ENCODE data around the gene FRMD4A.

The FRMD4A gene

GRCh38 chr10:13765641-13766341 is 564.9 kb downstream of the FRMD4A start:
- no peaks in the 10 kb centered on the region for H3K9me3 Mint-ChIP-seq
- no peaks in the 10 kb centered on the region for H3K36me3 Mint-ChIP-seq (ENCODE audit: insufficient read depth)
- H3K27ac Mint-ChIP-seq, result no peak overlapping the region
- DNase-seq (no peak), ATAC-seq (replicated peaks) (no peak)
- peaks cover 33 to 50% of the 10 kb centered on the region in 2 donors for H3K27me3 Mint-ChIP-seq
- no peak overlapping the region for H3K4me3 Mint-ChIP-seq
- no peaks in the 10 kb centered on the region for H3K4me1 Mint-ChIP-seq (ENCODE audit: low read depth in 2 of 2)

GRCh38 chr10:13761490-13762091 is 569.1 kb downstream of the FRMD4A start:
- H3K4me1 Mint-ChIP-seq (ENCODE audit: low read depth in 2 of 2), result no peaks in the 10 kb centered on the region
- no peak overlapping the region for H3K27ac Mint-ChIP-seq
- H3K9me3 Mint-ChIP-seq, result no peaks in the 10 kb centered on the region
- H3K4me3 Mint-ChIP-seq, result no peak overlapping the region
- no peaks in the 10 kb centered on the region for H3K36me3 Mint-ChIP-seq (ENCODE audit: insufficient read depth)
- DNase-seq (no peak), ATAC-seq (replicated peaks) (no peak)
- H3K27me3 Mint-ChIP-seq, result peaks cover 10 to 32% of the 10 kb centered on the region in 2 donors

- H3K9me3 Mint-ChIP-seq, result no peaks in the 10 kb centered on the region
- H3K36me3 Mint-ChIP-seq (ENCODE audit: insufficient read depth), result no peaks in the 10 kb centered on the region
- H3K27ac Mint-ChIP-seq, result no peak overlapping the region
- no peaks in the 10 kb centered on the region for H3K4me1 Mint-ChIP-seq (ENCODE audit: low read depth in 2 of 2)
- H3K4me3 Mint-ChIP-seq, result no peak overlapping the region
- no peak for DNase-seq
- H3K27me3 Mint-ChIP-seq, result peaks cover 12 to 30% of the 10 kb centered on the region in 2 donors
- ATAC-seq (replicated peaks), result no peak
Measured at GRCh38 chr10:13759168-13759567, 571.6 kb downstream of the FRMD4A start.

GRCh38 chr10:13758756-13759155 is 572.0 kb downstream of the FRMD4A start:
- ATAC-seq (replicated peaks) (no peak), DNase-seq (no peak)
- Mint-ChIP-seq H3K27ac (no peak overlapping the region), H3K27me3 (peaks cover 12 to 30% of the 10 kb centered on the region in 2 donors), H3K36me3 (ENCODE audit: insufficient read depth) (no peaks in the 10 kb centered on the region), H3K4me3 (no peak overlapping the region), H3K9me3 (no peaks in the 10 kb centered on the region), H3K4me1 (ENCODE audit: low read depth in 2 of 2) (no peaks in the 10 kb centered on the region)

- DNase-seq (no peak), ATAC-seq (replicated peaks) (no peak)
- no peaks in the 10 kb centered on the region for H3K9me3 Mint-ChIP-seq
- no peak overlapping the region for H3K4me3 Mint-ChIP-seq
- H3K27ac Mint-ChIP-seq, result no peak overlapping the region
- no peaks in the 10 kb centered on the region for H3K36me3 Mint-ChIP-seq (ENCODE audit: insufficient read depth)
- no peaks in the 10 kb centered on the region for H3K4me1 Mint-ChIP-seq (ENCODE audit: low read depth in 2 of 2)
- peaks cover 12 to 30% of the 10 kb centered on the region in 2 donors for H3K27me3 Mint-ChIP-seq
Measured at GRCh38 chr10:13758312-13758711, 572.4 kb downstream of the FRMD4A start.

GRCh38 chr10:13754277-13754676 is 576.4 kb downstream of the FRMD4A start:
- no peak overlapping the region for H3K4me3 Mint-ChIP-seq
- H3K9me3 Mint-ChIP-seq, result no peaks in the 10 kb centered on the region
- no peak overlapping the region for H3K27ac Mint-ChIP-seq
- no peaks in the 10 kb centered on the region for H3K36me3 Mint-ChIP-seq (ENCODE audit: insufficient read depth)
- peaks cover 12 to 33% of the 10 kb centered on the region in 2 donors for H3K27me3 Mint-ChIP-seq
- ATAC-seq (replicated peaks) (no peak), DNase-seq (no peak)
- H3K4me1 Mint-ChIP-seq (ENCODE audit: low read depth in 2 of 2), result no peaks in the 10 kb centered on the region

GRCh38 chr10:13751191-13751764 is 579.4 kb downstream of the FRMD4A start:
- Mint-ChIP-seq H3K27me3 (peaks cover 22 to 24% of the 10 kb centered on the region in 2 donors), H3K27ac (no peak overlapping the region), H3K9me3 (no peaks in the 10 kb centered on the region), H3K4me1 (ENCODE audit: low read depth in 2 of 2) (no peaks in the 10 kb centered on the region), H3K36me3 (ENCODE audit: insufficient read depth) (peaks cover 2% of the 10 kb centered on the region), H3K4me3 (no peak overlapping the region)
- no peak for ATAC-seq (replicated peaks)
- DNase-seq, result no peak

- DNase-seq, result no peak
- Mint-ChIP-seq H3K4me1 (ENCODE audit: low read depth in 2 of 2) (no peaks in the 10 kb centered on the region), H3K36me3 (ENCODE audit: insufficient read depth) (peaks cover 2% of the 10 kb centered on the region), H3K4me3 (no peak overlapping the region), H3K27ac (no peak overlapping the region), H3K9me3 (no peaks in the 10 kb centered on the region), H3K27me3 (peaks cover 27 to 29% of the 10 kb centered on the region in 2 donors)
- ATAC-seq (replicated peaks), result no peak
Measured at GRCh38 chr10:13750299-13751190, 580.2 kb downstream of the FRMD4A start.

GRCh38 chr10:13745271-13745670 is 585.5 kb downstream of the FRMD4A start:
- H3K27me3 Mint-ChIP-seq, result peaks cover 44 to 70% of the 10 kb centered on the region in 2 donors
- peaks cover 0 to 4% of the 10 kb centered on the region in 2 donors for H3K4me1 Mint-ChIP-seq (ENCODE audit: low read depth in 2 of 2)
- no peak overlapping the region for H3K4me3 Mint-ChIP-seq
- no peaks in the 10 kb centered on the region for H3K9me3 Mint-ChIP-seq
- H3K36me3 Mint-ChIP-seq (ENCODE audit: insufficient read depth), result peaks cover 2% of the 10 kb centered on the region
- no peak for DNase-seq
- no peak overlapping the region for H3K27ac Mint-ChIP-seq
- no peak for ATAC-seq (replicated peaks)

GRCh38 chr10:13743963-13744362 is 586.8 kb downstream of the FRMD4A start:
- DNase-seq, result no peak
- H3K4me3 Mint-ChIP-seq, result no peak overlapping the region
- H3K4me1 Mint-ChIP-seq (ENCODE audit: low read depth in 2 of 2), result peaks cover 0 to 4% of the 10 kb centered on the region in 2 donors
- H3K27ac Mint-ChIP-seq, result no peak overlapping the region
- no peaks in the 10 kb centered on the region for H3K9me3 Mint-ChIP-seq
- H3K36me3 Mint-ChIP-seq (ENCODE audit: insufficient read depth), result peaks cover 1% of the 10 kb centered on the region
- peaks cover 42 to 71% of the 10 kb centered on the region in 2 donors for H3K27me3 Mint-ChIP-seq
- no peak for ATAC-seq (replicated peaks)

- Mint-ChIP-seq H3K4me1 (ENCODE audit: low read depth in 2 of 2) (peaks cover 0 to 4% of the 10 kb centered on the region in 2 donors), H3K27ac (no peak overlapping the region), H3K36me3 (ENCODE audit: insufficient read depth) (no peaks in the 10 kb centered on the region), H3K27me3 (peaks cover 39 to 72% of the 10 kb centered on the region in 2 donors), H3K4me3 (no peak overlapping the region), H3K9me3 (no peaks in the 10 kb centered on the region)
- ATAC-seq (replicated peaks) (no peak), DNase-seq (no peak)
Measured at GRCh38 chr10:13743101-13743693, 587.5 kb downstream of the FRMD4A start.

- DNase-seq (no peak), ATAC-seq (replicated peaks) (no peak)
- Mint-ChIP-seq H3K4me1 (ENCODE audit: low read depth in 2 of 2) (peaks cover 0 to 4% of the 10 kb centered on the region in 2 donors), H3K36me3 (ENCODE audit: insufficient read depth) (no peaks in the 10 kb centered on the region), H3K4me3 (no peak overlapping the region), H3K27ac (no peak overlapping the region), H3K9me3 (no peaks in the 10 kb centered on the region), H3K27me3 (peaks cover 41 to 80% of the 10 kb centered on the region in 2 donors)
Measured at GRCh38 chr10:13741438-13741837, 589.3 kb downstream of the FRMD4A start.

GRCh38 chr10:13740461-13740860 is 590.3 kb downstream of the FRMD4A start:
- no peaks in the 10 kb centered on the region for H3K36me3 Mint-ChIP-seq (ENCODE audit: insufficient read depth)

More at GRCh38 chr10:13740461-13740860, 590.3 kb downstream of the FRMD4A start:
- Mint-ChIP-seq H3K9me3 (no peaks in the 10 kb centered on the region), H3K4me3 (no peak overlapping the region), H3K4me1 (ENCODE audit: low read depth in 2 of 2) (peaks cover 0 to 4% of the 10 kb centered on the region in 2 donors), H3K27me3 (peaks cover 32 to 71% of the 10 kb centered on the region in 2 donors), H3K27ac (no peak overlapping the region)
- ATAC-seq (replicated peaks) (no peak), DNase-seq (no peak)
